WTC11 (cell line): ENCODE measurements around the gene RASSF3. TPM values are rescaled to one million over a fixed set of nuclear protein-coding genes. Genes with fewer than 3 reads are reported as not detected.
"Not testable (repeated sequence)": the region's sequence is repeated elsewhere in the genome, so short reads cannot be mapped to it uniquely, and the experiment has no call there.

Experiments
- ATAC-seq: fragments of 200-7000 bp; cut with Tn5 transposase; 2 replicates; pipeline ENCODE4 v1.10.0; 2021; ENCODE audit warnings: mild to moderate bottlenecking, moderate library complexity
- CTCF ChIA-PET: fragments of 300-600 bp; sonication (Branson Sonifier 250); formaldehyde crosslinking; loops from one replicate; lab custom pipeline; 2021; ENCODE audit warnings: antibody characterized with exemption; lab: Charles Lee
- POLR2A ChIA-PET: fragments of 350-600 bp; sonication (Branson Sonifier 250); formaldehyde crosslinking; loops from one replicate; lab custom pipeline; 2021; ENCODE audit warnings: antibody characterized with exemption; lab: Charles Lee
- DNase-seq: peaks from one replicate; pipeline ENCODE4 v3.0.0; 2021; ENCODE audit warnings: low spot score
- H3K27ac Mint-ChIP-seq: 2 replicates; pipeline ENCODE4 v1.8.0; 2021; ENCODE audit warnings: mixed read lengths
- H3K27me3 Mint-ChIP-seq: 2 replicates; pipeline ENCODE4 v1.8.0; 2021; ENCODE audit warnings: low read depth, mild to moderate bottlenecking, moderate library complexity, mixed read lengths
- H3K36me3 Mint-ChIP-seq: 2 replicates; pipeline ENCODE4 v1.8.0; 2021; ENCODE audit warnings: mixed read lengths
- H3K4me1 Mint-ChIP-seq: 2 replicates; pipeline ENCODE4 v1.8.0; 2022; ENCODE audit warnings: mixed read lengths
- H3K4me3 Mint-ChIP-seq: 2 replicates; pipeline ENCODE4 v1.8.0; 2021; ENCODE audit warnings: mild to moderate bottlenecking, moderate library complexity, mixed read lengths
- H3K9me3 Mint-ChIP-seq: 2 replicates; pipeline ENCODE4 v1.8.0; 2021; ENCODE audit warnings: mixed read lengths
- FOXP1 ChIP-seq: sonication (generic); formaldehyde crosslinking; IDR thresholded peaks from 2 replicates; pipeline ENCODE4 v1.8.0; 2022; ENCODE audit warnings: missing genetic modification reagents, mild to moderate bottlenecking, moderate library complexity, borderline replicate concordance
- IRF2 ChIP-seq: sonication (generic); formaldehyde crosslinking; IDR thresholded peaks from 2 replicates; pipeline ENCODE4 v1.8.0; 2022; ENCODE audit warnings: low read depth, missing genetic modification reagents, borderline replicate concordance
- JUN ChIP-seq: sonication (generic); formaldehyde crosslinking; IDR thresholded peaks from 2 replicates; pipeline ENCODE4 v1.8.0; 2023; ENCODE audit warnings: mild to moderate bottlenecking, missing genetic modification reagents
- MXD4 ChIP-seq: fragments of 250-450 bp; sonication (Bioruptor Pico); IDR thresholded peaks from 2 replicates; pipeline ENCODE4 v1.8.0; 2021; ENCODE audit warnings: mild to moderate bottlenecking, moderate library complexity, borderline replicate concordance
- NR3C1 ChIP-seq: sonication (generic); formaldehyde crosslinking; conservative IDR thresholded peaks from 2 replicates; pipeline ENCODE4 v1.8.1; 2023; ENCODE audit warnings: low read depth, mild to moderate bottlenecking, missing genetic modification reagents
- SP1 ChIP-seq: sonication (generic); formaldehyde crosslinking; conservative IDR thresholded peaks from 2 replicates; pipeline ENCODE4 v1.8.1; 2022; ENCODE audit warnings: missing genetic modification reagents
- ZNF121 ChIP-seq: sonication (generic); formaldehyde crosslinking; IDR thresholded peaks from 2 replicates; pipeline ENCODE4 v1.8.0; 2023; ENCODE audit warnings: missing genetic modification reagents
- ZNF423 ChIP-seq: fragments of 250-450 bp; sonication (Bioruptor Pico); IDR thresholded peaks from 2 replicates; pipeline ENCODE4 v2.1.2; 2022; ENCODE audit warnings: mild to moderate bottlenecking, moderate library complexity
- total RNA-seq: library from RNA; stranded (reverse); gene quantifications from 3 replicates; pipeline ENCODE4 v1.2.3, GENCODE V29; 2021
- TF ChIP-seq, protein P1 (sequence below): fragments of 250-450 bp; sonication (Bioruptor Pico); conservative IDR thresholded peaks from 2 replicates; pipeline ENCODE4 v1.9.0; 2021; ENCODE audit warnings: mild to moderate bottlenecking
- TF ChIP-seq, protein P2 (sequence below): sonication (generic); formaldehyde crosslinking; IDR thresholded peaks from 2 replicates; pipeline ENCODE4 v1.8.1; 2023; ENCODE audit warnings: mild to moderate bottlenecking, missing genetic modification reagents
- TF ChIP-seq, protein P3 (sequence below): sonication (generic); formaldehyde crosslinking; IDR thresholded peaks from 2 replicates; pipeline ENCODE4 v1.8.1; 2023; ENCODE audit warnings: mild to moderate bottlenecking, missing genetic modification reagents, borderline replicate concordance
- TF ChIP-seq, protein P4 (sequence below): fragments of 250-450 bp; sonication (Bioruptor Pico); IDR thresholded peaks from 2 replicates; pipeline ENCODE4 v1.9.0; 2021; ENCODE audit warnings: mild to moderate bottlenecking, borderline replicate concordance
- TF ChIP-seq, protein P5 (sequence below): sonication (generic); formaldehyde crosslinking; IDR thresholded peaks from 2 replicates; pipeline ENCODE4 v1.8.1; 2022; ENCODE audit warnings: mild to moderate bottlenecking, missing genetic modification reagents, moderate library complexity, borderline replicate concordance

Gene RASSF3
- total RNA-seq, 1 experiment from 2014 or later: 54.7 TPM

DNA sequence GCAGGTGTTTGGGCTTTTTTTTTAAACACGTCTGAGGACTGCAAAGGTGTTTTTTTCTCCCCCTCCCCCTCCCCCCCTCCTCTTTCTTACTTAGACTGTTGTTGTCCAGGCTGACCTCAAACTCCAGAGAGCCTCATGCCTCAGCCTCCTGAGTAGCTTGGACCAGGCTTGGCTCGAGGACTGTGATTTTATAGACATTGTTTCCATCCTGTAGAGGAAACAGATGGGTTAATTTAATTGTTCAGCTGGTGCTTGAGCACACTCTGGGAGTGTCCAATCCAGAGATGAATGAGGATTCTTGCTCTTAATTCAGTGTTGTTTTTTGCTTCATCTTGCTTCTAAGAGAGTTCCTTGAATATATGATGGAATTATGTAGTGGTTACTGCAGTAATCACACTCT lies 42.1 kb downstream of the RASSF3 start:
- TF ChIP-seq, protein P1, sequence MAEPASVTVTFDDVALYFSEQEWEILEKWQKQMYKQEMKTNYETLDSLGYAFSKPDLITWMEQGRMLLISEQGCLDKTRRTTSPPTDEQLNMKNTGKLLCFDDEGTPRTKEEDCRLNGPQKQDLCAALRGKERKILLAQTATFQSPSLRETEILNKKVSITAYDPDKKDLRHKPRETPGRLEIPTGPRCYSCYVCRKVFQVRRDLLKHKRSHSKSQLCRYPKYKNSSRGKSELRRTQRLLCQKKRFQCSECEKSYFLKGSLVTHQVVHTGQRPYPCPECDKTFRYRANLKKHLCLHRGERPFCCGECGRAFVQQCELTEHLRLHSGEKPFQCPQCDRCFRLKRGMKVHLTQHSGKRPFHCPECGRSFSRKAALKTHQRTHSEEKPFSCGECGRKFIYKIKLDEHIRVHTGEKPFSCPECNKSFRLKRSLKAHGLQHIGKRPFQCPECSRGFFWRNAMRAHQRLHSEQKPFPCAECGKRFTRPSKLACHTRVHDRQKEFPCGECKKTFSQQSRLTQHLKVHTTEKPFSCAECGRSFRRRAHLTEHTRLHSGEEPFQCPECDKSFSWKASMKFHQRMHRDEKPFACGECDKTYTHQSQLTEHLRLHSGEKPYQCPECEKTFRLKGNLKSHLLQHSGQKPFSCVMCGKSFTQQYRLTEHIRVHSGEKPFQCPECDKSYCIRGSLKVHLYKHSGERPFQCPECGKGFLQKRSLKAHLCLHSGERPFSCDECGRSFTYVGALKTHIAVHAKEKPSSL (CRISPR knock-in tag): no peak
- TF ChIP-seq, protein P2, sequence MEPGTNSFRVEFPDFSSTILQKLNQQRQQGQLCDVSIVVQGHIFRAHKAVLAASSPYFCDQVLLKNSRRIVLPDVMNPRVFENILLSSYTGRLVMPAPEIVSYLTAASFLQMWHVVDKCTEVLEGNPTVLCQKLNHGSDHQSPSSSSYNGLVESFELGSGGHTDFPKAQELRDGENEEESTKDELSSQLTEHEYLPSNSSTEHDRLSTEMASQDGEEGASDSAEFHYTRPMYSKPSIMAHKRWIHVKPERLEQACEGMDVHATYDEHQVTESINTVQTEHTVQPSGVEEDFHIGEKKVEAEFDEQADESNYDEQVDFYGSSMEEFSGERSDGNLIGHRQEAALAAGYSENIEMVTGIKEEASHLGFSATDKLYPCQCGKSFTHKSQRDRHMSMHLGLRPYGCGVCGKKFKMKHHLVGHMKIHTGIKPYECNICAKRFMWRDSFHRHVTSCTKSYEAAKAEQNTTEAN (CRISPR knock-in tag): no peak
- TF ChIP-seq ZNF423 (CRISPR knock-in tag) (no peak), JUN (CRISPR knock-in tag) (no peak), NR3C1 (CRISPR knock-in tag) (no peak), IRF2 (CRISPR knock-in tag) (no peak)
- TF ChIP-seq, protein P3, sequence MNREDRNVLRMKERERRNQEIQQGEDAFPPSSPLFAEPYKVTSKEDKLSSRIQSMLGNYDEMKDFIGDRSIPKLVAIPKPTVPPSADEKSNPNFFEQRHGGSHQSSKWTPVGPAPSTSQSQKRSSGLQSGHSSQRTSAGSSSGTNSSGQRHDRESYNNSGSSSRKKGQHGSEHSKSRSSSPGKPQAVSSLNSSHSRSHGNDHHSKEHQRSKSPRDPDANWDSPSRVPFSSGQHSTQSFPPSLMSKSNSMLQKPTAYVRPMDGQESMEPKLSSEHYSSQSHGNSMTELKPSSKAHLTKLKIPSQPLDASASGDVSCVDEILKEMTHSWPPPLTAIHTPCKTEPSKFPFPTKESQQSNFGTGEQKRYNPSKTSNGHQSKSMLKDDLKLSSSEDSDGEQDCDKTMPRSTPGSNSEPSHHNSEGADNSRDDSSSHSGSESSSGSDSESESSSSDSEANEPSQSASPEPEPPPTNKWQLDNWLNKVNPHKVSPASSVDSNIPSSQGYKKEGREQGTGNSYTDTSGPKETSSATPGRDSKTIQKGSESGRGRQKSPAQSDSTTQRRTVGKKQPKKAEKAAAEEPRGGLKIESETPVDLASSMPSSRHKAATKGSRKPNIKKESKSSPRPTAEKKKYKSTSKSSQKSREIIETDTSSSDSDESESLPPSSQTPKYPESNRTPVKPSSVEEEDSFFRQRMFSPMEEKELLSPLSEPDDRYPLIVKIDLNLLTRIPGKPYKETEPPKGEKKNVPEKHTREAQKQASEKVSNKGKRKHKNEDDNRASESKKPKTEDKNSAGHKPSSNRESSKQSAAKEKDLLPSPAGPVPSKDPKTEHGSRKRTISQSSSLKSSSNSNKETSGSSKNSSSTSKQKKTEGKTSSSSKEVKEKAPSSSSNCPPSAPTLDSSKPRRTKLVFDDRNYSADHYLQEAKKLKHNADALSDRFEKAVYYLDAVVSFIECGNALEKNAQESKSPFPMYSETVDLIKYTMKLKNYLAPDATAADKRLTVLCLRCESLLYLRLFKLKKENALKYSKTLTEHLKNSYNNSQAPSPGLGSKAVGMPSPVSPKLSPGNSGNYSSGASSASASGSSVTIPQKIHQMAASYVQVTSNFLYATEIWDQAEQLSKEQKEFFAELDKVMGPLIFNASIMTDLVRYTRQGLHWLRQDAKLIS: no peak
- TF ChIP-seq, protein P4, sequence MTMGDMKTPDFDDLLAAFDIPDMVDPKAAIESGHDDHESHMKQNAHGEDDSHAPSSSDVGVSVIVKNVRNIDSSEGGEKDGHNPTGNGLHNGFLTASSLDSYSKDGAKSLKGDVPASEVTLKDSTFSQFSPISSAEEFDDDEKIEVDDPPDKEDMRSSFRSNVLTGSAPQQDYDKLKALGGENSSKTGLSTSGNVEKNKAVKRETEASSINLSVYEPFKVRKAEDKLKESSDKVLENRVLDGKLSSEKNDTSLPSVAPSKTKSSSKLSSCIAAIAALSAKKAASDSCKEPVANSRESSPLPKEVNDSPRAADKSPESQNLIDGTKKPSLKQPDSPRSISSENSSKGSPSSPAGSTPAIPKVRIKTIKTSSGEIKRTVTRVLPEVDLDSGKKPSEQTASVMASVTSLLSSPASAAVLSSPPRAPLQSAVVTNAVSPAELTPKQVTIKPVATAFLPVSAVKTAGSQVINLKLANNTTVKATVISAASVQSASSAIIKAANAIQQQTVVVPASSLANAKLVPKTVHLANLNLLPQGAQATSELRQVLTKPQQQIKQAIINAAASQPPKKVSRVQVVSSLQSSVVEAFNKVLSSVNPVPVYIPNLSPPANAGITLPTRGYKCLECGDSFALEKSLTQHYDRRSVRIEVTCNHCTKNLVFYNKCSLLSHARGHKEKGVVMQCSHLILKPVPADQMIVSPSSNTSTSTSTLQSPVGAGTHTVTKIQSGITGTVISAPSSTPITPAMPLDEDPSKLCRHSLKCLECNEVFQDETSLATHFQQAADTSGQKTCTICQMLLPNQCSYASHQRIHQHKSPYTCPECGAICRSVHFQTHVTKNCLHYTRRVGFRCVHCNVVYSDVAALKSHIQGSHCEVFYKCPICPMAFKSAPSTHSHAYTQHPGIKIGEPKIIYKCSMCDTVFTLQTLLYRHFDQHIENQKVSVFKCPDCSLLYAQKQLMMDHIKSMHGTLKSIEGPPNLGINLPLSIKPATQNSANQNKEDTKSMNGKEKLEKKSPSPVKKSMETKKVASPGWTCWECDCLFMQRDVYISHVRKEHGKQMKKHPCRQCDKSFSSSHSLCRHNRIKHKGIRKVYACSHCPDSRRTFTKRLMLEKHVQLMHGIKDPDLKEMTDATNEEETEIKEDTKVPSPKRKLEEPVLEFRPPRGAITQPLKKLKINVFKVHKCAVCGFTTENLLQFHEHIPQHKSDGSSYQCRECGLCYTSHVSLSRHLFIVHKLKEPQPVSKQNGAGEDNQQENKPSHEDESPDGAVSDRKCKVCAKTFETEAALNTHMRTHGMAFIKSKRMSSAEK (CRISPR knock-in tag): no peak
- ChIA-PET CTCF (no interaction called here), POLR2A (no interaction called here)
- Mint-ChIP-seq H3K36me3 (no peaks in the 10 kb centered on the region; the same call in 1 of the 2 replicates), H3K27me3 (no peaks in the 10 kb centered on the region), H3K27ac (no peak overlapping the region), H3K4me3 (no peak overlapping the region), H3K4me1 (peaks cover 21% of the 10 kb centered on the region), H3K9me3 (no peaks in the 10 kb centered on the region)
- ATAC-seq: no peak
- no peak for DNase-seq

DNA sequence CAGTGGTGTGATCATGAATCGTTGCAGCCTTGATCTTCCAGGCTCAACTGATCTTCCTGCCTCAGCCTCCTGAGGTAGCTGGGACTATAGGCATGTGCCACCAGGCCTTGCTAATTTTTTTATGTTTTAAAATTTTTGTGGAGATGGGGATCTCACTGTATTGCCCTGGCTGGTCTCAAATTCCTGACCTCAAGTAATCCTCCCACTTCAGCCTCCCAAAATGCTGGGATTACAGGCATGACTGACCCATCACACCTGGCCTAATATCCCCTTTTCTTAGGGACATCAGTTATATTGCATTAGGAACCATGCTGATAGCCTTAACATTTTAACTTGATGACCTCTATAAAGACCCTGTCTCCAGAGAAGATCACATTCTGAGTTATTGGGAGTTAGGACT lies 42.8 kb downstream of the RASSF3 start:
- CTCF ChIA-PET: no interaction called here
- POLR2A ChIA-PET: no interaction called here
- Mint-ChIP-seq H3K4me1 (peaks cover 21% of the 10 kb centered on the region), H3K9me3 (no peaks in the 10 kb centered on the region), H3K36me3 (no peaks in the 10 kb centered on the region; the same call in 1 of the 2 replicates), H3K27ac (peak overlapping the region; percentile 60; the same call in 1 of the 2 replicates), H3K27me3 (no peaks in the 10 kb centered on the region), H3K4me3 (no peak overlapping the region)
- DNase-seq (no peak), ATAC-seq (no peak)
- TF ChIP-seq, protein P5, sequence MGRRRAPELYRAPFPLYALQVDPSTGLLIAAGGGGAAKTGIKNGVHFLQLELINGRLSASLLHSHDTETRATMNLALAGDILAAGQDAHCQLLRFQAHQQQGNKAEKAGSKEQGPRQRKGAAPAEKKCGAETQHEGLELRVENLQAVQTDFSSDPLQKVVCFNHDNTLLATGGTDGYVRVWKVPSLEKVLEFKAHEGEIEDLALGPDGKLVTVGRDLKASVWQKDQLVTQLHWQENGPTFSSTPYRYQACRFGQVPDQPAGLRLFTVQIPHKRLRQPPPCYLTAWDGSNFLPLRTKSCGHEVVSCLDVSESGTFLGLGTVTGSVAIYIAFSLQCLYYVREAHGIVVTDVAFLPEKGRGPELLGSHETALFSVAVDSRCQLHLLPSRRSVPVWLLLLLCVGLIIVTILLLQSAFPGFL (CRISPR knock-in tag): no peak
- TF ChIP-seq ZNF121 (CRISPR knock-in tag) (peak; percentile 44; the same call in 1 of the 2 replicates), MXD4 (no peak), FOXP1 (CRISPR knock-in tag) (no peak), SP1 (CRISPR knock-in tag) (no peak)

DNA sequence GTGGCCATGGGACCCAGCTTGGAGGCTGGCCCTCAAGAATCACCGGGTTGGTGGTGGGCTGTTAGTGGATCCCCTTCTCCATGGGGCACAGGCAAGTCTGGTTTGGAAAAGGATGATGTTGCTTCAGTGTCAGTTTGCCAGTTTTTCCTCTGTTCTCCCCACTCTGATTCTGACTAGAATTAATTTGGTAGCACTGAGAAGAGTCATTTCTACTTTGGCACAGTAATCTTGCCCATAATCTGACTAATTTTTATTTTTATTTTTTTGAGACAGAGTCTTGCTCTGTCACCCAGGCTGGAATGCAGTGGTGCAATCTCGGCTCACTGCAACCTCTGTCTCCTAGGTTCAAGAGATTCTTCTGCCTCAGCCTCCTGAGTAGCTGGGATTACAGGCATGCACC lies 43.6 kb downstream of the RASSF3 start:
- H3K27ac Mint-ChIP-seq, DNase-seq, H3K36me3 Mint-ChIP-seq, ATAC-seq, H3K27me3 Mint-ChIP-seq, POLR2A ChIA-PET, H3K4me3 Mint-ChIP-seq, H3K9me3 Mint-ChIP-seq, CTCF ChIA-PET: not testable (repeated sequence)
- peaks cover 21% of the 10 kb centered on the region for H3K4me1 Mint-ChIP-seq
